AG04450 (cell line): ENCODE measurements around the gene CST11. TPM values are rescaled to one million over a fixed set of nuclear protein-coding genes. Genes with fewer than 3 reads are reported as not detected.

Source experiments
- CTCF ChIA-PET: fragments of 300-600, 350-600 bp; formaldehyde crosslinking; extraction: SDS; loops from one replicate; lab custom pipeline; 2022; ENCODE audit warnings: antibody characterized with exemption, inconsistent platforms; lab: Charles Lee
- POLR2A ChIA-PET: fragments of 350-600 bp; formaldehyde crosslinking; extraction: SDS; loops from one replicate; lab custom pipeline; 2021; ENCODE audit warnings: antibody characterized with exemption, inconsistent platforms; lab: Yijun Ruan, JAX
- DNase-seq: peaks from one replicate; pipeline ENCODE4 v3.0.0-alpha.2; 2011; ENCODE audit warnings: low read depth, low spot score
- H3K27ac ChIP-seq: one replicate; pipeline ENCODE4 v1.5.1; 2012; ENCODE audit warnings: low read depth, low read length, control low read depth
- H3K27me3 ChIP-seq: one replicate; pipeline ENCODE4 v1.6.0; 2012; ENCODE audit warnings: low read length; ENCODE audit not compliant: control insufficient read depth, insufficient read depth
- H3K4me3 ChIP-seq: 2 replicates; pipeline ENCODE4 v1.5.1; 2011; ENCODE audit warnings: mild to moderate bottlenecking, low read depth, low read length, control low read depth
- H3K9me3 ChIP-seq: 2 replicates; pipeline ENCODE4 v1.5.1; 2012; ENCODE audit warnings: low read length; ENCODE audit not compliant: control insufficient read depth, insufficient read depth
- polyA plus RNA-seq: library from polyadenylated mRNA; depleted of rRNA; stranded (reverse); fragments of >200 nt; gene quantifications from 2 replicates; pipeline ENCODE4 v1.2.3, GENCODE V29; 2011
- TF ChIP-seq, protein P1 (sequence below): IDR thresholded peaks from 2 replicates; pipeline ENCODE4 v1.5.1; 2011; ENCODE audit warnings: low read depth, low read length, control low read depth, inconsistent platforms

CST11 gene
- polyA plus RNA-seq, 1 experiment = not detected

DNA sequence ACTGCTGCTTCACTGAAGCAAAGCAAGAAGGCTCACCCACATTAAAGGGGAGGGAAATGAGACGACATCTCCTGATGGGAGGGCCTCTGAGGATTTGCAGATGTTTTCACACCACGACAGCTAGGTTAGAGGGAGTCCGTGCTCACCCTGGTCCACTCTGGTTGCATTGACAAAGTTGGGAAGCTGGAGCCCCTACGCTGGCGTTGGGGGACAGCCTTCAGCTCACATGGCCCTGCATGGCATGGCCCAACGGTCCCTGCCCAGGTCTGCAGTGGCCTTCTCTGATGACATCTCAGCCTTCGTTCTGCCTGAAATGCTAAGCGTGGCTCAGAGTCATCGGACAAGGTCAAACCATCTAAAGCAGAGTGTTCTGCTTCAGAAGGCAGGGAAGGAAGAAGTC lies 27.5 kb downstream of the CST11 start:
- H3K27me3 ChIP-seq = peaks cover 2% of the 10 kb centered on the region
- H3K9me3 ChIP-seq = no peaks in the 10 kb centered on the region; the same call in 1 of the 2 replicates
- no peak overlapping the region for H3K4me3 ChIP-seq
- H3K27ac ChIP-seq = no peak overlapping the region
- DNase-seq = no peak
- ChIA-PET POLR2A (no interaction called here), CTCF (no interaction called here)
- TF ChIP-seq, protein P1, sequence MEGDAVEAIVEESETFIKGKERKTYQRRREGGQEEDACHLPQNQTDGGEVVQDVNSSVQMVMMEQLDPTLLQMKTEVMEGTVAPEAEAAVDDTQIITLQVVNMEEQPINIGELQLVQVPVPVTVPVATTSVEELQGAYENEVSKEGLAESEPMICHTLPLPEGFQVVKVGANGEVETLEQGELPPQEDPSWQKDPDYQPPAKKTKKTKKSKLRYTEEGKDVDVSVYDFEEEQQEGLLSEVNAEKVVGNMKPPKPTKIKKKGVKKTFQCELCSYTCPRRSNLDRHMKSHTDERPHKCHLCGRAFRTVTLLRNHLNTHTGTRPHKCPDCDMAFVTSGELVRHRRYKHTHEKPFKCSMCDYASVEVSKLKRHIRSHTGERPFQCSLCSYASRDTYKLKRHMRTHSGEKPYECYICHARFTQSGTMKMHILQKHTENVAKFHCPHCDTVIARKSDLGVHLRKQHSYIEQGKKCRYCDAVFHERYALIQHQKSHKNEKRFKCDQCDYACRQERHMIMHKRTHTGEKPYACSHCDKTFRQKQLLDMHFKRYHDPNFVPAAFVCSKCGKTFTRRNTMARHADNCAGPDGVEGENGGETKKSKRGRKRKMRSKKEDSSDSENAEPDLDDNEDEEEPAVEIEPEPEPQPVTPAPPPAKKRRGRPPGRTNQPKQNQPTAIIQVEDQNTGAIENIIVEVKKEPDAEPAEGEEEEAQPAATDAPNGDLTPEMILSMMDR = no peak

DNA sequence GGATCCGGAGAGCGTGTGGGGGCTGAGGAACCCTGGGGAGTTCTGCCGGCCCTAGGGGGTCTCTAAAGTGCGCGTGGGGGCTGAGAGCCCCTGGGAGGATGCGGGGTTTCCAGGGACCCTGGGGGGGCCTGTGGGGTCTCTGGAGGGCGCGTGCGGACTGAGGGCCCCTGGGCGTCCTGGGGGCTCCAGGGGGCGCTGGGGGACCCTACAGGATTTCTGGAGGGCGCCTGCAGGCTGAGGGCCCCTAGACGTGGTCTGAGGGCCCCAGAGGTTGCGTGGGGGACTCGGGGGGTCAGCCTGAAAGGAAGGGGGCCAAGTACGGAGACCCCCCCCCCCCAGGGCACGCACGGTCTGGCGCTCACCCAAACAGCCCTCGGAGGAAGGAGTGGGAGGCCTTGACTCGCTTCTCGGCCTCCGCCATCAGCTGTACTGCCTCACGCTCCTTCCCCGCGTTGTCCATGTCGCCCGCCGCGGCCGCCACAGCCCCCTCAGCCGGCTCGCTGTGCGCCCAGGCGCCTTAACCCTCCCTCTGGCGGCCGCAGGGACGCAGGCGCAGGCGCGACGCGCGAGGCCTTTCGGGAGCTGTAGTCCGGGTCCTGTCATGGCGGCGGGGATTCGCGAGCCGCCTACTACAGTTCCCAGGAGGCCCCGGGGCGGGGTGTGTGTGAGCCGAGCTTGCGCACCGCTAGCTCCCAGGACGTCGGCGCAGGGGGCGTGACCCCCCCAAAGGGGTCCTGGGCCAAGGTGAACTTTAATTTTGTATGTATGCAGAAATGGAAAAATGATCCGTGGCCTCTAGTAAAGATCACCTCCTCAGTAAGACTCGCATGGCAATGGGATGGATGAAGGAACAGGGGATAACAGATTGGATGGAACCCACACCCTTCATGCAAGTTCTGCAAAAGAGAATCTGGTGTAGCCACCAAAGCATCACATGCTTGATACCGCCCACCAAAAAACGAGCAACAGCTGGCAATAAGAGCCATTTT lies 31.4 kb downstream of the CST11 start, which contains the start of gene NAPB:
Gene NAPB, minus strand, starts transcription at position 546 of the 989 bp plus-strand sequence. Its CDS starts 86 bp downstream, at position 460.
- Histone ChIP-seq H3K4me3 (peak within 1 kb of the TSS; percentile 92), H3K9me3 (no peaks in the 10 kb centered on the region; the same call in 1 of the 2 replicates), H3K27me3 (peaks cover 2% of the 10 kb centered on the region), H3K27ac (peak within 1 kb of the TSS; percentile 80)
- ChIA-PET CTCF (interaction anchor here (0.6 to 3.2 kb wide), 12 partner anchors 15 to 729 kb away, joined by 3 to 27 read pairs (median 4); partner anchors contain the start of gene NXT1), POLR2A (interaction anchor here (0.7 to 1.1 kb wide), 5 partner anchors 22 to 216 kb away, joined by 3 to 7 read pairs (median 4); partner anchors contain the start of genes GZF1 and NXT1)
- peak; percentile 69 for DNase-seq
- TF ChIP-seq, protein P1 = peak; percentile 49

DNA sequence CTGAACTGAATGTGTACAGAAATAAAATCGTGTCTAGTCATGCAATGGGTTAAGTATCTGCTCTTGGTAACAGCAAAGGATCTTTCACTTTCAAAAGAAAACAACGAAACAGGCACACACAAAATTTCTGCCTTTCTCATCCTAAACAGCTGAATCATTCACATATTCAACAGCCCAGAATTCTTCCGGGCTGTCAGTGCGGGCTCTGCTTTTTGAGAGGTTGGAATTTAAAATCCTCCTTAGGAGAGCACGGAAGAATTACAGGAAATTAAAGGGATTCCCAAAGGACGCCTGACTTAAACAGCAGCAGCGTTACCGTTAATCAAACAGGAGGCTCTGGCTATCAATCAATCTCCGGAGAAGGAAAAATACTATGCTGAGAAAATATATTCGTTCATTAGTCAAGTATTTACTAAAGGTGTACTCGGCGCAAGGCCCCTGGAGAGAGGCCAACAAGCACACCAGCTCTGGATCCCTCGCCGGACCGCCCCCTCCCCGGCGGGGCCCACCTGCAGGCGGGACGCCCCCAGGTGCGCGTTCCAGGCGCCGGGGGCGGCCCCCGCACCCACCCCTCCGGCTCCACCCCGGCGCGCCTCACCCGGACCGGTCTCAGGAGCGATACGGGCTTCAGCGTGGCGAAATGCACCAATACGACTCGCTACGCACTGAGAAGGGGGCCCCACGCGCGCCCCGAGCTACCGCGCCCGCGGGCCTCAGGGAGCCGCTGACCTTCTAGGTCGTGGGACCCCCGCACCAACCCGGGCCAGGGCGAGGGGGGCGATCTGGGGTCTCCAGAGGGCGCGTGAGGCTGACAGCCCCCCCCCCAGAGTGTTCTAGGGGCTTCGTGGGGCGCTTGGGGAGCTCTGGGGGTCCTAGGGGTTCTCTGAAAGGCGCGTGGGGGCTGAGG lies 32.4 kb downstream of the CST11 start:
- H3K9me3 ChIP-seq = no peaks in the 10 kb centered on the region; the same call in 1 of the 2 replicates
- TF ChIP-seq, protein P1 = no peak
- H3K27me3 ChIP-seq = peaks cover 2% of the 10 kb centered on the region
- H3K27ac ChIP-seq = peak overlapping the region; percentile 80
- ChIA-PET CTCF (interaction anchor here (0.7 to 3.2 kb wide), 7 partner anchors 11 to 70 kb away, joined by 3 to 27 read pairs (median 5); no protein-coding TSS in a partner anchor), POLR2A (interaction anchor here (1.3 kb wide), 1 partner anchor 62 kb away, joined by 3 read pairs; no protein-coding TSS in a partner anchor)
- peak overlapping the region; percentile 92 for H3K4me3 ChIP-seq
- DNase-seq = peak; percentile 29

DNA sequence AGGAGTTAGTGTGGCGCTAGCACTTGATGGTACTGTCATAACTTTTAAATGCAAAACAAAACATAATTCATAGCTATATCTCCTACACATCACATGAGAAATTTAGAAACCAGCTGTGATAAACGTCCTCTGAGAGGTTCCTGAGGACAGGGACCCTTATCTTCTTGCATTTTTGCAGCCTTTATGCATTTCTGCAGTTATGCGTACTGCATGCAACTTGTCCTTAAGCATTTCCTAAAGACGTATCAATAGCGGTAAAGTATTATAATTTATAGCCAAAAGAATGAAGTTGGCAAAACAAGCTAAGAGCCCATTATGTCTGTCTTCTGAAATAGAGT lies 33.0 kb downstream of the CST11 start:
- TF ChIP-seq, protein P1 = no peak
- CTCF ChIA-PET = interaction anchor here (0.9 to 1.5 kb wide), 6 partner anchors 10 to 70 kb away, joined by 3 to 8 read pairs (median 4); no protein-coding TSS in a partner anchor

More for the DNA sequence above, 33.0 kb downstream of the CST11 start:
- POLR2A ChIA-PET = interaction anchor here (1.3 kb wide), 1 partner anchor 62 kb away, joined by 3 read pairs; no protein-coding TSS in a partner anchor
- Histone ChIP-seq H3K27me3 (no peaks in the 10 kb centered on the region), H3K4me3 (peak overlapping the region; percentile 92), H3K9me3 (no peaks in the 10 kb centered on the region; the same call in 1 of the 2 replicates), H3K27ac (peak overlapping the region; percentile 80)
- DNase-seq = no peak
